Psoas muscle (tissue), 8 donors: ENCODE measurements around the gene WDR86. TPM values are rescaled to one million over a fixed set of nuclear protein-coding genes. Genes with fewer than 3 reads are reported as not detected.

Source experiments
- ATAC-seq, 4 donors: fragments of 200-7000 bp; cut with Tn5 transposase; one replicate each; pipeline ENCODE4 v1.9.1; 2020; ENCODE audit warnings: moderate library complexity in 3 of 4, mild to moderate bottlenecking in 2 of 4
- DNase-seq, 2 donors: peaks; one replicate each; pipeline ENCODE4 v3.0.0-alpha.2; 2020
- H3K27ac ChIP-seq: fragments of 200-600 bp; one replicate; pipeline ENCODE4 v1.8.0; 2022
- H3K27me3 ChIP-seq, 3 donors: fragments of 200-600 bp in 1 of 3; one replicate each; pipeline versions ENCODE4 v1.6.1 to v1.8.0; 2013 to 2022; ENCODE audit warnings: low read length in 2 of 3, mild to moderate bottlenecking in 2 of 3, moderate library complexity in 1 of 3; ENCODE audit not compliant: insufficient read depth in 3 of 3
- H3K36me3 ChIP-seq, 2 donors: fragments of 200-600 bp in 1 of 2; one replicate each; pipeline versions ENCODE4 v1.6.1 to v1.8.0; 2013 to 2022; ENCODE audit warnings: low read depth in 1 of 2, mild to moderate bottlenecking in 1 of 2, moderate library complexity in 1 of 2; ENCODE audit not compliant: insufficient read depth in 1 of 2
- H3K4me1 ChIP-seq: fragments of 200-600 bp; one replicate; pipeline ENCODE4 v1.8.0; 2022
- H3K4me3 ChIP-seq: fragments of 200-600 bp; one replicate; pipeline ENCODE4 v1.8.0; 2022; ENCODE audit warnings: mild to moderate bottlenecking
- H3K9me3 ChIP-seq: fragments of 200-600 bp; one replicate; pipeline ENCODE4 v1.8.0; 2022
- WGBS, 3 donors: extraction: QIAGEN DNeasy Blood & Tissue Kit; methylation state at CpG; one replicate each; pipeline versions ENCODE4 v1.1.6 to v1.1.7; 2013; 5-methylcytosine and 5-hydroxymethylcytosine counted together
- intact Hi-C, 2 donors: fragments of 100-400 bp; cut with DNase I; formaldehyde crosslinking; loops; one replicate each; pipeline versions ENCODE4 v1.11.0 to v1.14.2; 2022
- polyA plus RNA-seq, 3 donors: library from polyadenylated mRNA; stranded (reverse); fragments of 200-250 nt; gene quantifications; one replicate each; pipeline ENCODE4 v1.2.3, GENCODE V29; 2013
- total RNA-seq, 4 donors: library from RNA; stranded (reverse); fragmentation: NEBNext Ultra II Directional in 2 of 4; extraction: Animal tissue kit (Norgen Biotek cat#: 25700) in 2 of 4; gene quantifications; one replicate each; pipeline versions ENCODE4 v1.2.1 to v1.2.4, GENCODE V29; 2021 to 2023
- TF ChIP-seq, protein P1 (sequence below): fragments of 200-600 bp; IDR thresholded peaks from one replicate; pipeline ENCODE4 v1.8.0; 2022; ENCODE audit warnings: antibody characterized with exemption
- donor health status: healthy with polysubstance abuse.
- donor health status: DM: no; HTN: no; CAD: no; lungs with moderate emphysema.
- donor health status: Bipolar disorder and iron deficiency.
- donor health status: healthy.
- donor health status: DM: yes; HTN: yes; CAD: no.
- donor health status: DM: no; HTN: no; CAD: no.
- donor health status: DM: no; HTN: no; CAD: no.
- donor health status: DM: yes; HTN: yes; CAD: no.

Gene WDR86
- total and polyA plus RNA-seq, 7 donors, result 0.03 to 0.44 (median 0.29) TPM; not detected in 2

DNA sequence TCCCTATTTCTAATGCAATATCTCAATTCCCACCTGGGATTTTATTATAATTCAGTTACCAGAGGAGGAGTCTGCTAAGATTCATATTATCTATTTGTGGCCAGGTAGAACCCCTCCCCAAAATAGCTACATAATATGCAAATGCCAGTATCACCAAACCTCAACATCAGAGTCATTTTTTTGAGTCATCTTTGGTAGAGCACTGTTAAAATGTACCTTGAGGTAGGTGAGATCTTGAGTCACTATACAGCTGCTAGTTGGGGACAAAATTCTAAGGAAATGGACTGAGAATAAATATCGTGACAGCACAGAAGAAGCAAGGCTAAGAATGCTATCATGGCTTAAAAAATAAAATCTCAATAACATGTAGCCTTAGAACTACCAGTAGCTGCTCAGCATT lies 34.8 kb upstream of the WDR86 start:
- Histone ChIP-seq H3K9me3 (no peaks in the 10 kb centered on the region), H3K27me3 (peaks cover 0 to 4% (median 3%) of the 10 kb centered on the region in 3 donors), H3K4me1 (no peaks in the 10 kb centered on the region), H3K4me3 (no peak overlapping the region), H3K36me3 (no peaks in the 10 kb centered on the region), H3K27ac (no peak overlapping the region)
- TF ChIP-seq, protein P1, sequence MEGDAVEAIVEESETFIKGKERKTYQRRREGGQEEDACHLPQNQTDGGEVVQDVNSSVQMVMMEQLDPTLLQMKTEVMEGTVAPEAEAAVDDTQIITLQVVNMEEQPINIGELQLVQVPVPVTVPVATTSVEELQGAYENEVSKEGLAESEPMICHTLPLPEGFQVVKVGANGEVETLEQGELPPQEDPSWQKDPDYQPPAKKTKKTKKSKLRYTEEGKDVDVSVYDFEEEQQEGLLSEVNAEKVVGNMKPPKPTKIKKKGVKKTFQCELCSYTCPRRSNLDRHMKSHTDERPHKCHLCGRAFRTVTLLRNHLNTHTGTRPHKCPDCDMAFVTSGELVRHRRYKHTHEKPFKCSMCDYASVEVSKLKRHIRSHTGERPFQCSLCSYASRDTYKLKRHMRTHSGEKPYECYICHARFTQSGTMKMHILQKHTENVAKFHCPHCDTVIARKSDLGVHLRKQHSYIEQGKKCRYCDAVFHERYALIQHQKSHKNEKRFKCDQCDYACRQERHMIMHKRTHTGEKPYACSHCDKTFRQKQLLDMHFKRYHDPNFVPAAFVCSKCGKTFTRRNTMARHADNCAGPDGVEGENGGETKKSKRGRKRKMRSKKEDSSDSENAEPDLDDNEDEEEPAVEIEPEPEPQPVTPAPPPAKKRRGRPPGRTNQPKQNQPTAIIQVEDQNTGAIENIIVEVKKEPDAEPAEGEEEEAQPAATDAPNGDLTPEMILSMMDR, result no peak
- ATAC-seq (no peak), DNase-seq (no peak)
- whole genome bisulfite sequencing, 3 donors, result 83 to 87% (median 86%) methylated on average over 1 of the region's 1 CpG
- intact Hi-C loops, result loop anchor here in 1 of 2 donors (5.0 kb wide), 1 partner anchor 127 kb away; no protein-coding TSS in a partner anchor

DNA sequence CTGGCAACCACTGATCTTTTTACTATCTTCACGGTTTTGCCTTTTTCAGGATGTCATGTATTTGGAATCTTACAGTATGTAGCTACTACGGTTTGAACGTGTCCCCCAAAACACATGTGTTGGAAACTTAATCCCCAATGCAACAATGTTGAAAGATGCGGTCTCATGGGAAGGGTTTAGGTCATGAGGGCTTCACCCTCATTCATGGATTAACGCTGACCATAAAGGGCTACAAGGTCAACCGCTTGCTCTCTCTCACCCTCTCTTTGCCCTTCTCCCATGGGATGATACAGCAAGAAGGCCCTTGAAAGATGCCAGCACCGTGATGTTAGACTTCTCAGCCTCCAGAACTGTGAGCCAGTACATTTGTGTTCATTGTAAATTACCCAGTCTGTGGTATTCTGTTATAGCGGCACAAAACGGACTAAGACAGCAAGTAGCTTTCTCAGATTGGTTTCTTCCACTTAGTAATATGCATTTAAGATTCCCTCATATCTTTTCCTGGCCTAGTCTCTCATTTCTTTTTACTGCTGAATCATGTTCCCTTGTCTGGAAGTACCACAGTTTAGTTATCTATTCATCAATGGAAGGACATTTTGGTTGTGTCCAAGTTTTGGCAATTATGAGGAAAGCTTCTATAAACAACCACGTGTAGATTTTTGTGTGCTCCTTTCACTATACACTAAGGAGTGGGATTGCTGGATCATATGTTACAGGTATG lies 33.1 kb upstream of the WDR86 start:
- Histone ChIP-seq H3K4me3 (no peak overlapping the region), H3K27me3 (peaks cover 0 to 16% (median 15%) of the 10 kb centered on the region in 3 donors), H3K27ac (no peak overlapping the region), H3K4me1 (no peaks in the 10 kb centered on the region), H3K36me3 (no peaks in the 10 kb centered on the region), H3K9me3 (no peaks in the 10 kb centered on the region)
- intact Hi-C loops, result no loop called here
- ATAC-seq (no peak), DNase-seq (no peak)
- 54 to 64% (median 60%) methylated on average over 10 of the region's 10 CpGs for WGBS, 3 donors
- TF ChIP-seq, protein P1, result no peak

- H3K36me3 ChIP-seq, result no peaks in the 10 kb centered on the region
- H3K9me3 ChIP-seq, result no peaks in the 10 kb centered on the region
- TF ChIP-seq, protein P1, result no peak
- H3K4me1 ChIP-seq, result no peaks in the 10 kb centered on the region
- 29 to 55% (median 37%) methylated on average over 10 of the region's 10 CpGs for WGBS, 3 donors
- peaks cover 0 to 19% (median 15%) of the 10 kb centered on the region in 3 donors for H3K27me3 ChIP-seq
- intact Hi-C loops, result no loop called here
- DNase-seq (peak in 1 of 2 donors; percentile 44), ATAC-seq (peak in 2 of 4 donors; percentile 19 to 29)
- H3K4me3 ChIP-seq, result no peak overlapping the region
- no peak overlapping the region for H3K27ac ChIP-seq
Measured at GRCh38 chr7:151440799-151441445, 31.1 kb upstream of the WDR86 start.

GRCh38 chr7:151439855-151440798 lies 30.3 kb upstream of the WDR86 start, which contains the start of gene CRYGN:
CRYGN (minus strand) TSS chr7:151440141; CDS start chr7:151439917, 224 bp downstream.
- Histone ChIP-seq H3K36me3 (no peaks in the 10 kb centered on the region), H3K27me3 (peaks cover 0 to 19% (median 15%) of the 10 kb centered on the region in 3 donors), H3K9me3 (no peaks in the 10 kb centered on the region), H3K4me1 (no peaks in the 10 kb centered on the region), H3K27ac (no peak within 1 kb of the TSS), H3K4me3 (peak within 1 kb of the TSS; percentile 28)
- 16 to 26% (median 17%) methylated on average over 26 to 51 of the region's 51 CpGs for WGBS, 3 donors
- ATAC-seq, result peak in 2 of 4 donors; percentile 23 to 27
- DNase-seq, result peak in 1 of 2 donors; percentile 47
- intact Hi-C loops, result no loop called here
- TF ChIP-seq, protein P1, result no peak
